GM19438 (cell line): ENCODE results near the gene HSDL2.

Experiments used
- ATAC-seq: cut with Tn5 transposase; IDR thresholded peaks from one replicate; pipeline ENCODE4 v1.9.1; 2021; ENCODE audit warnings: low read depth; ENCODE audit not compliant: unreplicated experiment

The HSDL2 gene

GRCh38 chr9:112443636-112444035 lies 63.7 kb downstream of the HSDL2 start:
- ATAC-seq, result no peak

DNA sequence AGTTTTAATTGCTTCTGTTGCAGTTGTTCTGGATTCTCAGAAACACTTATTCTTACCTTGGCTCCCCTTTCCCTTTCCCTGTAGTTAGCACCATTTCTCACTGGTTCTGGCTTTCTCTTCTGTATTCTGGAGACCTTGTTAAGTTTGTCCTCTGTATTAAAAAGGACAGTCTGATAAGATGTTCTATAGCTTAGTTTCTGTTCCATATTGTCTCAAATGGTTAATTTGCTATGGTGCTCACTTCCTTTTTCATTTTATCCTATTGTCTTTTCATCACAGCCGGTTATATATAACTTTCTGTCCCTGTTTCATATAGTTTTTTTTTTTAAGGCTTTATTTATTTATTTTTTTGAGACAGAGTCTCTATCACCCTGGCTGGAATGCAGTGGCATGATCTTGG lies 65.3 kb downstream of the HSDL2 start:
- ATAC-seq, result no peak

- no peak for ATAC-seq
Observed at GRCh38 chr9:112446080-112446479, 66.2 kb downstream of the HSDL2 start.

- no peak for ATAC-seq
Observed at GRCh38 chr9:112446526-112446925, 66.6 kb downstream of the HSDL2 start.

DNA sequence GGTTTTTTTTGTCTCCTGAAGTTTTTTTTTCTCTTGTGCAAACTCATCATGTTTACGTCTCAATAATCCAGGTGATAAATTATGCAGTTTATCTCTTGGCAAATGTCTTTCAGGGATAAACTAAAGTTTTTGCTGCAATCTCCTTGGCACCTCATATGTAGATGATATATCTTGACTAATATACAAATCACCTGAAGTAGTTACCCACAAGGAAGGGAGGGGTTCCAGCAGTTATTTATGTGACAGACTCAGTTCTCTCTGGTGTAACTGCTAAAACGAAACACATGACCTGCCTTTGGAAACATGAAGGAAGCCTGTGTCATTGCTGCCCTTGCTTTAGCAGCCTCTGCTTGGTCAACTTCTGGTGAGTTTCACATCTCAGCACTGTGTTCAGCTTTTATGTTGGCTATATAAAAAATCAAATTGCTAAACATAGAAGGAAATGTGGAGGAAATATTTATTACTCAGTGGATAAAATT lies 67.4 kb downstream of the HSDL2 start:
- ATAC-seq, result no peak

GRCh38 chr9:112462855-112463254 lies 82.9 kb downstream of the HSDL2 start:
- ATAC-seq, result no peak

GRCh38 chr9:112465352-112465751 lies 85.4 kb downstream of the HSDL2 start:
- ATAC-seq, result no peak

- no peak for ATAC-seq
Observed at GRCh38 chr9:112472996-112473395, 93.1 kb downstream of the HSDL2 start.

- ATAC-seq, result no peak
Observed at GRCh38 chr9:112473986-112474385, 94.1 kb downstream of the HSDL2 start.

DNA sequence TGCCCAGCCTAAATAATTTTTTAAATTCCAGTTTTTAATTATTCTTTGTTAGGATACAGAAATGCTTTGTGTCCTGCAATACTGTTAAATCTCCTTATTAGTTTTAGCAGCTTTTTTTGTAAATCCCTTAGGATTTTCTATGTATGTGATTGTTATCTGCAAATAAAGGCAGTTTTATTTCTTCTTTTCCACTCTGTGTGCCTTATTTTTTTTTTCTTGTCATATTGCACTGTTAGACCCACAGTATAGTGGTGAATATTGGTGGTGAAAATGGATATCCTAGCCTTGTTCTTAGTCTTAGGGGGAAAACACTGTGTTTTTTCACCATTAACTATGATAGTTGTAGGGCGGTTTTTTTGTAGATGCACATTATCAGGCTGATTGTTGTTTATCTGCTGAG lies 95.4 kb downstream of the HSDL2 start:
- no peak for ATAC-seq

GRCh38 chr9:112477330-112477729 lies 97.4 kb downstream of the HSDL2 start:
- no peak for ATAC-seq

- no peak for ATAC-seq
Observed at GRCh38 chr9:112479221-112479620, 99.3 kb downstream of the HSDL2 start.

GRCh38 chr9:112484607-112485006 lies 104.7 kb downstream of the HSDL2 start:
- no peak for ATAC-seq

DNA sequence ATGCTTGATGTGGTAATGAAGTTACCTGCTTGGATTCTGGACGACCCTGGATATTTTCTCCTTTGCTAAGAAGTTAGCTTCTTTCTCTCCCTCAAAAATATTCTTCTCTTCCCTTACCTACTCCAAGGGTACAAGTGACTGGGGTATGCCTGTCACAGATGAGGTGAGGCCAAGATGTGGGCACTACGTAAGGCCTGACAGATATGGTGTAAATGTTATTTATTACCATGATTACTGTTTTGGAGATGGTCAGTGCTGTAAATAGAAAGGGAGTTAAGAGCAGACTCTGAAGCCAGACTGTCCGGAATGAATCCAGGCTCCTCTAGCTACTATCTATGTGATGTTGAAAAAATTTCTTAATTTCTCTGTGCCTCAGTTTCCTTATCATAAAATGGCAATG lies 105.7 kb downstream of the HSDL2 start:
- no peak for ATAC-seq

DNA sequence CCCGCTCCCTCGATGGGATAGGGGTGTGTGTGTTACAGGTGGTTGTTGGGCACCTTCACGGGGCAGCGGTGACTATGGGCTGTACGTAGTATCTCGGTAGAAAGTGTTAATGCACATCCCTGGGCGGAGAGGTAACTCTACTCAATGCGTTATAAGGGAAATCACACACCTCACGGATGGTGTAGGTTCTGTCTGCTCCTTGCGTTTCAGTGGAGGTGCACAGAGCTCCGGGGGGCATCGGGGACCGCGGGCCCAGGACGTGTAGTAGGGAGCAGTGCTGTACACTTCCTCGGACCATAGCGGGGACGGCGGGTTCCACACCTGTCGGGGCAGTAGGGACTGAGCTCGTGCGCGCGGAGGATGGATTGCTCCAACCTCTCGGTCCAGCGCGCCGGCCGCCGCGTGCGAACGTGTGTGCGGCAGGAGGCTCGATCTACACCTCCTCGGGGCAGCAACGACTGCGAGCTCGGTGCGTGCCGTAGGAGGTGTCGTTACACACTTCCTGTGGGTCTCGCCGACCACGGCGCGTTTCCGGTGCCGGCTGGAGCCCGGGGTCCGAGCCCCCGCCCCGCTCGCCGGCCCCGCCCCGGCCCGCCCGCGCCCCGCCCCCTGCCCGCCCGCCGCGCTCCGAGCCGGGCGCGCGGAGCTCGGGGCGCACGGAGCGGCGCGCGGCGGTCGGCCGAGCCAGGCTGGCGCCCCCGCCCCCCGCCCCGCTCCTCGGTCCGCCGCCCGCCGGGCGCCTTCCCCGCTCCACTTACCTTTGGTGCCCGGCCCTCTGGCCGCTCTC lies 106.5 kb downstream of the HSDL2 start, which contains the start of gene KIAA1958:
Gene KIAA1958, plus strand, starts transcription at position 607 of the 787 bp plus-strand sequence. CDS start 87,254 bp downstream, outside the sequence.
- peak; percentile 89 for ATAC-seq

DNA sequence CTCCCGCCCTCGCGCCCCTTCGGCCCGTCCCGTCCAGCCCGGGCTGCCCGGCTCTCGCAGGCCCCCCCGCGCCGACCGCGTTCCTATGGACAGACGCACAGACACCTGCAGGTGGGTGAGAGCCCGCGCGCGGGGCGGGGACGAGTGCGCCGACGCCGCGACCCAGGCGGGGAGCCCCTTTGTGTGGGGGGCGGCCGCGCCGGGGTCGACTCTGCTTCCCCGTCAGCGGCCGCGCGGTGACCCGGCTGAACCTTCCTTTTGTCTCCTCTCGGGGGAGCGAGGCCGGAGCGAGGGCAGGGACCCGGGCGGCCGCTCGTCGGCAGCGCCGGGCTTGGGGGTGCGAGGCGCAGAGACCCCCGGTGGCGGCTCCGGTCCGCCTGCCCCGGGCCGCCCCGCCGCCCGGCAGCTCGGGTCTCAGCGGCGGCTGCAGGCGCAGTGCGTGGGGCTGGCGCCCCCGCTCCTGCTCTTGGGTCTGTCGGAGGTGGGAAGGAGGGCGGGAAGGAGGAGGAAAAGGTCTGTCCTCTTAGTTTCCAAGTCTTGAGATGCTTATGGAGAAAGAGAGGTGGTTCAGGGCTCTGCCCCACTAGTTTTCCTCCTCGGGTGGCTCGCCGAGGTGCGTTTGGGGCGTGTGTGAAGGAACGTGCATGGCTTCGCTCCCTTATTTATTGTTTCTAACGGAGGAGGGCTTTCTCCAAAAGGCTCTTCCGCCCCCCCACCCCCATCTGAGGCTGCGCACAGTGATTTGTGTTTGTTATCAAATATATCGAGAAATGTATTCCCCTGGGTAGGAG lies 107.3 kb downstream of the HSDL2 start:
- ATAC-seq, result peak; percentile 35

DNA sequence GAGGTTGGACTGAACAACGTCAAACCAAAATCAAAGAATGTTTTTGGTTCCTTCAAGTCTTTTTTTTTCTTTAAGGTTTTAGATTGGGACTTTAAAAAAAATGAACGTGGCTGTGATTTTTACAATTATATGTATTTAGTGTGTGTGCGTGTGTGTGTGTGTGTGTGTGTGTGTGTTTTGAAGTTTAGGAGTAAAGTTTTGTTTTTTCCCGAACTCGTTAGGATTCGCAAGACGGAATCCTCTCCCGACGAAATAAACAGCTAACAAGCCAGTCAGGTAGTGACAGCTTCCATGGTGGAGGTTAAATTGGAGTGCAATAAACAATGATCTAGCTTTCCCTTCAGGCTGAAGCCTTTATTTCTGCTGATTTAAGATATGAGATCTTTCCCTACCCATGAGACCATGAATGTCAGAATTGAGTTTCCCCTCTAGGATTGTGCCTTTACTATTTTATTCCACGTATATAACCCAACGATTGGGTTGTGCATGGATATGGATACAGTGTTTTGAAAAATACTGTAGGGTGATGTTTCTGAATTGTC lies 108.0 kb downstream of the HSDL2 start:
- ATAC-seq, result no peak

DNA sequence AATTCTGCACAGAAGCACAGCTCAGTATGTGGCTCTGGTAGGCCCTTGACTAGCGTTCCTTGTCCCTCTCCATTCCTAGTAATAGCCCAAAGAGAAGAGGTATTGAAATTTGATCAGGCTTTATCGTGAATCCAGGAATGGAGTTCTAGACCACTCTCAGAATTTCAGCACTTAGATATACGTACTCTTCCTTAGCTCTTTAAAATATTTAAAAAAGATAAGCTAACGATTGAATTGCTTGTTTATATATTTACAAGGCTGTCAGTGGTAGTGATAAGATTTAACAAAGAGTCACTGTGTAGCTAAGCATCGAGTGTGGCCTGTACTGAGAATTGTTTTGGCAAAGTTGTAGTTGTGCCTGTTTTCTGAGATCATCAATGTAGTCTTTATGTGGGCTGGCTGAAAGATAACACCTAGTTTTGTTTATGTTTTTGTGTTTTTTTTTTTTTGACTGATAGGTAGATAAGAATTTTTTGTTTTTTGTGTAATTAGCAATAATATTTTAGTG lies 109.2 kb downstream of the HSDL2 start:
- ATAC-seq, result no peak

- no peak for ATAC-seq
Observed at GRCh38 chr9:112489876-112490666, 110.2 kb downstream of the HSDL2 start.

DNA sequence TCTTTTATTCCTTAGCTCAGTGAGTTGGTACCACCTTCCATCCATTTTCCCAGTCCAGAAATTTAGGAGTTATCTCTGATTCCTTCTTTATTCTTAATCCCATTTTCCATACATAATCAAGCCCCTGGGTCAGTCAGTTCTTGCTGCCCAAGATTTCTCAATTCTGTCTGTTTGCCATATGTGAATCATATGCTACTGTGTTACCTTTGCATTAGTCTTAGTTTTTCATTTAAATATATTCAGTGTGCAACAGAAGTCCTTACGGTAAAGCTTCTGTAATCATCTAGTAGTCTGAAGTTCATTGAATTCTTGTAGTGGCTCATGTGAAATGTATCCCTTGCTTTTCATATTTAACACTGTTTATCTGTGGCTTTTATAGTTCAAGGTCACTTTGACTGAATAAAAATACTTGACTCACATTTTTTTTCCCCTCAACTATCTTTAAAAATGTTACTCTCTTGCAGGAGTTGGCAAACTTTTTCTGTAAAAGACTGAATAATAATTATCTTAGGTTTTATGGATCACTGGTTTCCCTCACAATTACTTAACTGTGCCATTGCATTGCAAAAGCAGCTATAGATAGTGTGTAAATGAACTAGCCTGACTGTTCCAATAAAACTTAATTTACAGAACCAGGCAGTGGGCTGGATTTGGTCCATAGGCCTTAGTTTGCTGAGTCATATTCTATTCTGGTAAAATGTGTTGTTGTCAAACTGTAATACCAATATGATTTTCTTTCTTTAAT lies 113.7 kb downstream of the HSDL2 start:
- ATAC-seq, result no peak
